ENCODE data around the gene CBLN2.

The CBLN2 gene

GRCh38 chr18:72544092-72544886 is at the start of gene CBLN2:
TSS of gene CBLN2 (minus strand) at chr18:72544342. CDS start at chr18:72542160, 2,182 bp downstream.
- peak; percentile 6 to 28 (median 21) for DNase-seq (ENCODE audit: low read depth in 2 of 3, low spot score in 2 of 3)

- no peak for DNase-seq (ENCODE audit: low read depth in 2 of 3, low spot score in 2 of 3)
Measured at GRCh38 chr18:72588360-72588759, 44.2 kb upstream of the CBLN2 start.

DNA sequence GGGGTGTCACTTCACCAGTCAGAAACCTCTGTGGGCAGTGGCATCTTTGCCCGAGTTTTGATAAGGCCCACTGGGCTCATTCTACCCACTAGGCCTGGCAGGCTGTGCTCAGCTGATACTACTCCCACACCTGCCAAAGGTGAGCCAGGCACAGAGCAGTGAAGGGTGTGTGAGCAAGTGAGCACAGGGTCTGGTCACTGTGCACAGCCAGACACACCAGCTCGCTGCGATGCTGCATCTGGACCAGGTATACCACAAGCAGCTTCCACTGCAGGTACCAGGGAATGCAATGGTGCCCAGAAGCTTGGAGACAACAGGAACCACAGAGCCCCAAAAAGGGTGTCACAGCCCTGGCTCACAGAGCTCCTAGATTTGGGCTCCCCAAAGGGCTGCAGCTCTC is 40.6 kb upstream of the CBLN2 start:
- no peak for DNase-seq (ENCODE audit: low read depth in 2 of 3, low spot score in 2 of 3)

GRCh38 chr18:72581976-72582375 is 37.8 kb upstream of the CBLN2 start:
- DNase-seq (ENCODE audit: low read depth in 2 of 3, low spot score in 2 of 3): no peak

DNA sequence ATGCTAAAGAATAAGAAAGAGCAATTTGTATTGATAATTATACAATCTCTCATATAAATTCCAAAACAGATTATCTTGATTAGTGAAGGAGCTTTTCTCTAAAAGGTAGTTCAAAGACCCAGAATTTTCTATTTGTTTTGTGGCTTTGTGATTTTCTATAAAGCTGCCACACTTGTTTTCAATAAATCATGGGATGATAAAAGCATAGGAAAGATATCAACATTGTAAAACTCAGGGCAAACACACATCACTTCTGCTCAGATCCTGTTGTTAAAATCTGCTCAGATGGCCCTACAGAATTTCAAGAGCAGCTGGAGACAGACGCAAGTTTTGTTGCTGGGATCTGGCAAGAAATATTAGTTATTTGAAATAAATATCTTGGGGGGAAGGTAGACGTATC is 28.8 kb upstream of the CBLN2 start:
- DNase-seq (ENCODE audit: low read depth in 2 of 3, low spot score in 2 of 3): no peak

GRCh38 chr18:72566290-72566689 is 22.1 kb upstream of the CBLN2 start:
- no peak for DNase-seq (ENCODE audit: low read depth in 2 of 3, low spot score in 2 of 3)

DNA sequence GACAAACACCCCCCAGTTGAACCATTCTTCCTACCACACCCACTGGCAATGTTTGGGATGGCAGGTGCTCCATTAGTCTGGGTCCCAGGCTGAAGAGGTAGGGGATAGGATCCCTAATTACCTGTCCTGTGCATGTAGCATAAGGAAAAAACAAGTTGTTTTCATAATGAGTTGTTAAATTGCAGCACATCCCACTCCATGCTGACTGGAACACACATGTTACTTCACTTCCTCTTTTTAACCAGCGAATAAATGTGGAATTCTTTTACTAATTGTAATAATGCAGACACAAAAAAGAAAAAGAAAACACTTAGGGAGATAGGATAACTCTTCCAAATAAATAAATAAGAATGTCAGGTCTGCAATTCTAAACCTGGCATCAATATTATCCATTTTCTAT is 11.8 kb upstream of the CBLN2 start:
- DNase-seq (ENCODE audit: low read depth in 2 of 3, low spot score in 2 of 3): no peak

DNA sequence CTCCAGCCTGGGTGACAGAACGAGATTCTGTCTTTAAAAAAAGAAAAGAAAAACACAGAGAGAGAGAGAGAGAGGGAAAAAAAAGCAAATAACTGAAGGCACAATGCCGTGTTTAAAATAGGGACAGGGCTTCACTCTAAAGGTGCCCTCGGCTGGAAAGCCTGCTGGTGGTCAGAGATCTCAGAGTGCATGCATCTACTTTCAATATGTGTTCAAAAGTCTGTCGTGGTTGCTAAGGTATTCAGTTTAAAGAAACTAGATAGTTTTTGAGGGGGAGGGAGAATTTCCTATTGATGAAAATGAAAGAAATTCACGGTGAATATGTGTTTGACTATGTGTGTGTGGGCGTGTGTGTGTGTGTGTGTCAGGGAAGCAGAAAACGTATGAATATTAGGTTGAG is 11.0 kb upstream of the CBLN2 start:
- no peak for DNase-seq (ENCODE audit: low read depth in 2 of 3, low spot score in 2 of 3)

GRCh38 chr18:72543357-72544055 is 636 bp downstream of the CBLN2 start:
- DNase-seq (ENCODE audit: low read depth in 2 of 3, low spot score in 2 of 3): no peak

DNA sequence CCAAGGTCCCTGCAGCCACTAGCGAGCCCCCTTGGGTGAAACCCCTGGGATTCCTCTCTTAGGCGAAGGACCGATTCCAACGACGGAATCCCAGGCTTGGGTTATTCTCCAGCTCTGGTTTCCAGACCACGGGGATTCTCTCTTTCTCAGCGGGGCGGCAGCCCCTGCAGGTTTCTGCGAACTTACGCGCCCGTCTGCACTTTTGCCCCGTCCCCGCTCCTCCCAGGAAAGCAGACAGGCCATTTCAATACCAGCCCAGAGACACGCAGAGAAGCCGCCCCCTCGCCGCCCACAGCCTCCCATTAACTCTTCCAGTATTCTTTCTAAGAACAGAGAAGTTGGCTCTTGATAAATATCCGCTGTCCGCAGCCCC is 1.2 kb downstream of the CBLN2 start:
- DNase-seq (ENCODE audit: low read depth in 2 of 3, low spot score in 2 of 3): no peak

- DNase-seq (ENCODE audit: low read depth in 2 of 3, low spot score in 2 of 3): no peak
Measured at GRCh38 chr18:72542342-72542741, 1.8 kb downstream of the CBLN2 start.

GRCh38 chr18:72541871-72542332 is 2.2 kb downstream of the CBLN2 start:
- DNase-seq (ENCODE audit: low read depth in 2 of 3, low spot score in 2 of 3): no peak

DNA sequence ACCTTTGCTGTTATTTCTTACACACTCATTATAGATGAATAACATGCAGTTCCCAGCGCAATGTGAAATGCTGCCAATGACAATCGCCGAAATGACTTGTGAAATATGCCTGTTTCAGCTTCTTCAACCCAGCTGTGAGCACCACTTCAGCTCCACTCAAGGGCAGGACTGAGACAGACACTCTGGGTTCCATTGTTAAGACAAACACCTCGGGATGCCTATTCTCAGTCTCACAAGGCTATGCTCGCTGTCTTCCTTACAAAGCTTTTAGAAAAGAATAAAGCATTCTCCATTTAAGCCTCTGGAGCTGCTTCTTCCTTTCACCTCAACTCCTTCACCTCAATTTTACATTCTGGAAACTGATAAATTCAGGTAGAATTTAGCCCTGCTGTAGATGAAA is 4.2 kb downstream of the CBLN2 start:
- DNase-seq (ENCODE audit: low read depth in 2 of 3, low spot score in 2 of 3): no peak

DNA sequence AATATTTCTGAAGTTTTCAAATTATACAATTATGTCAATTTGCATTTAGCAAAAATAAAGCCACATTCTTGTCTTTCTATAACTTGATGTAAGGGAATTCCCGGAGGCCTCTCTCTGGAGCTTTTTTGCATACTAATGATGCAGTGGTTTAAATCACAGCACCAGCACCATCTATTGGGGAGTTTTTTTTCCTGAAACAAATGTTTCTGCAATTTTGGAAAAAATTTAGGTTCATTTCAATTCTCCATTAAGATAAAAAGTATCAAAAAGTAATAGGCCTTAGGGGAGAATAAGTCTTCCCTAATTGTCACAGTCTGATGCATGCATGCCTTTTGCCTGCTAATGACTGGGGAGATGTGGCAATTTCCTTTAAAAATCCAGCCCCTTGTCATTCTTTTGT is 13.5 kb downstream of the CBLN2 start:
- DNase-seq (ENCODE audit: low read depth in 2 of 3, low spot score in 2 of 3): no peak

GRCh38 chr18:72504866-72505265 is 39.3 kb downstream of the CBLN2 start:
- no peak for DNase-seq (ENCODE audit: low read depth in 2 of 3, low spot score in 2 of 3)

DNA sequence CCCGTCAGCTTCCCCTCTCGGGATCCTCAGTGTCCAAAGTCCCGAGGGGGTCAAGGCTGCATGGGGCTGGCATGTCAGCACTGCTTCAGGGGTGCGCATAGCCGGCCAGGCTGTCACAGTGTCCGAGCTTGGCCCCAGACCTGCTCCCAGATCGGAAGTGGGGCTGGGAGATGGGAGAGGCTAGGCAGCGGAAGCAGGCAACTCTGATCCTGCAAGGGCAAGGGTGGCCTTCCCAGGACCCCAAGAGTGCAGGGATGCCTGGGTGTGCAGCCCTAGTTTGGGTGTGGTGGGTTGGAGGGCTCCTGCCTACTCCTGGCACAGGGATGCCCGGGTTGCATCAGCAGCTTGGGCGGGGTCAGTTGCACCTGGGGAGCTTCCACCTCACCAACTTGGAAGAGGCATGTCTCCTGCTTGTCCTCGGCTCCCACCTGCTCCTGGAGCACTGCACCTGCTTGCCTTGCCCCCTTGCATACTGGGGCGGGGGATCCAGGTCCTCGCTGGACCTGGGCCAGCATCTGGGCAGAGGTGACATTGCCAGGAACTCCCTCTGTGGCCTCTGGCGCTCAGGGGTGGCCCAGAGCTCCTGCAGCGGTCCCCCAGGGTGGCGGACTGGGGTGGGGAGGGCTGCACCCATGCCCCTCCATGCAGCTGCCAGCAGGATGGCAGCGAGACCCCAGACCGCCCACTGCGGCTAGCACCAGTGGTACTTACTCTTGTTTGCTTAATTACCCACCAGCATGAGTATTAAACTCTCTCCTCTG is 41.3 kb downstream of the CBLN2 start:
- DNase-seq (ENCODE audit: low read depth in 2 of 3, low spot score in 2 of 3): no peak

DNA sequence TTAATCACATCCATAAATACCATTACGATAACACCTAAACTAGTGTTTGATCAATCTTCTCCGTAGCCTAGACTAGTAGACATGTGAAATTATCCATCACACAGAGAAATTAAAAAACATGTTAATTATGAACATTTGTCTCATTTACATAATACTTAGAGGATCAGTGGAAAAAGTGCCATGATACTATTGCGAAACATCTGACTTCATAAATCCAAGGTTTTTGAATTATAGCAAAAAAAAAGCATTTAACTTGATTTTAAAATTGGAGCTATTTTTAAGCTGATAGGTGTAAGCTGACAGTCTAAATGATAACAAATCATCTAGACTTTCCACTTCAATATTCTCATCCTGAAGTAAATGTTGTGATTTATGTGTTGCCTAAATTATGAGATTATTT is 51.6 kb downstream of the CBLN2 start:
- no peak for DNase-seq (ENCODE audit: low read depth in 2 of 3, low spot score in 2 of 3)

Data from activated CD8-positive, alpha-beta memory T cell treated with anti-CD3 and anti-CD28 coated beads for 48 hours (primary cell).